Measurements from ENCODE around the gene OR7G2.
A peak's percentile ranks its signal among the peaks of the same experiment; 100 is the strongest.

The OR7G2 gene

DNA sequence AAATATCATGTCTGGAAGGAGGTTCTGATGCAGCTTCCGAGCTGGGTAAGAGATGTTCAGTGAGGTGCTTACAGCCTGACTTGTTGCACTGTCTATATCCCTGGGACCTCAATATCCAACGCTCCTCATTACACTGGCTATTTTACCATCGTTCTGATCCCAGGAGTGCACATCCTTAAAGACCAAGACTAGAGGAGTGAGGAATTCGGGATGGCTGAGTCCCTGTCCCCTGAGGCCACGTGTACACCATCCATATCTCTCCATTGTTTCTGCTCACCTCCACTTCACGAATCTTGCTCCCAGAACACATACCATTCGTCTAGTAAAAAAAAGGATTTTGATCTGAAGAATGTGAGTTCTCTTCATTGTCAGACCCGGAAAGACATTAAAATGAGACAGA, at the start of gene OR7G2:
TSS of gene OR7G2 (minus strand) at position 101 of the 400 bp plus-strand sequence. CDS start 4,232 bp downstream, outside the sequence.
- no peak for DNase-seq (ENCODE audit: low read depth in 1 of 2, low spot score in 1 of 2)

DNA sequence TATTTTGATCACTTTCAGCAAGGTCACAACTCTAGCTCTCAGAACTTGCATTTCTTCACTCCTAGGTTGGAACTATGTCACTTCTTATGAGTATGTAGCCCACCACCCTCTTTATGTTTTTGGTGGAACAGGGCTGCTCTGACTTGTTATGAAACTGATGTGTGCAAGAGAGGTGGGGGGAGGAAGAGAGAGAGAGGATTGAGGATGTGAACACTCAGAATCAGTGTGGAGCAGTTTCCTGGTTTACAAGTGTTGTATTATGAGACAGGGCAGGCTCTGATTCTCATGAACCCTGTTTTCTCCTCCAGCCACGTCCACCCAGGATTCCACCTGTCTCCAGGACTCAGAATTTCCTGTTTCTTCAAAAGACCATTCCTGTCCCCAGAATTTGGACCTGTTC, 49.0 kb upstream of the OR7G2 start:
- DNase-seq (ENCODE audit: low read depth in 1 of 2, low spot score in 1 of 2) = no peak

DNA sequence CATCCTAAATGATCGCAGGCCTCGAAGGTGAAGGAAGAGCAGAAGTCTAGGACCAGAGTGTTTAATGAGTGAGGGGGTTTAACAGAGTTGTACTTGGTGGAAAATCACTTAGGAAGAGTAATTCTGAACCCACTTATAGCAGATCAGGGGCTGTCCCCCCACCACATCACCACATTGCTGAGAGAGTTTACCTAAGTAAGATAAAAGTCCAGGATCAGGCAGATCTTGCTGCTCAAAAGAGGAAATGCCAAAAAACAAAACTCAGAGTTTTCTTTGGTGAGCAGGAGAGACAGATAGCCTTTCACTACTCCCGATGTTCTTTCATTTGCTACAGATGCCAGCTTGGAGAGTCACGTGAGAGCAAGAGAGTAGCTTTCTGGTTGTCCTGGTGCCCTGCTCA, 48.3 kb upstream of the OR7G2 start:
- no peak for DNase-seq (ENCODE audit: low read depth in 1 of 2, low spot score in 1 of 2)

DNA sequence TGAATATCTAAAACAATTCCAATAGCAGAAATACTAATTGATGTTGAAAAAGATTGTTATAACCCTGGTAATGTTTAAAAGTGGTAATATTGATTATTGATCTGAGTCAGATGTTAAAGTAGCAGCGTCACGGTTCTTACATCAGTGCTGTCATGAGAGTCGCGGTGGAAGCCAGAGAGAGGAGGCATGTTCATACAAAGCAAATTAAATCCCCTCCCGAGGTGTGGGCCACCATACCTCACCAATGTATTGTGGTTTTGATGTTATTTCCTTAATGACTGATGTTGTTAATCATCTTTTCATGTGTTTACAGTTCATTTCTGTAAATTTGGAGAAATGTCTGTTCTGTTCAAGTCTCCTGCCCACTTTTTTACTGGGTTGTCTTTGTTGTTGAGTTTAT, 44.1 kb upstream of the OR7G2 start:
- DNase-seq (ENCODE audit: low read depth in 1 of 2, low spot score in 1 of 2) = no peak

DNA sequence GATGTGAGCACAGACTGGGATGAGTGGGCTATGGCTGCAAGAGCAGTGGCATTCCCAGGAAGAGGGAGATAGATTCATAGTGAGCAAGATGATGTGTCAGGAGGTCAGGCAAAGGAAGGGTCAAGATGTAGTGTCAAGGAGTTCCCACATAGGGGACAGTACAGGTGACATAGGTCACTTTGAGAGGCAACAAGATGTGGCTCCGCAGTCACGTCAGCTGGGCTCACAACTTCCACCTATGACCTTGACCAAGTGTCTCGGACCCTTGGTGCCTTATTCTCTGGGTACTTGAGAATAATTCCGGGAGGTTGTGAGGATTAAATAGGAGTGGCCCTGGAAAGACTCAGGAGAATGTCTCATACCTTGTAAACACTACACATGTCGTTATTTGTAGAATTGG, 43.4 kb upstream of the OR7G2 start:
- no peak for DNase-seq (ENCODE audit: low read depth in 1 of 2, low spot score in 1 of 2)

DNA sequence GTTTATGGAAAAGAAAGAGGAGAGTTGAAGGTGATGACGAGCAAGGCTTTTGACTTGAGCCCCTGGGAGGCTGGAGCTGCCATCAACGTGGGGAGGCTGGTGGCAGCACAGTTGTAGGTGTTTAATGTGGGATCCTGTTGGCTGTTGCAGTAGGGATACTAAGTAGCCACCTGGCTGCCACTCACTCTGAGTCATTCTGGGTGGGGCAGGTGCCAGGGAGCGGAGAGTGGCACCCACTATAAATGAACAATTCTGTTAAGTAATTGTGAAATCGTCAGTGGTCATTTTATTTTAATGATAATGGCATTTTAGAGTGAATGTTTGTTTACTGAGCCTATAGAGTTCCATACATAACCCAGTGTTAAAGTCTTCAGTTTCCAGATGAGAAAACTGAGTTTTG, 42.7 kb upstream of the OR7G2 start:
- no peak for DNase-seq (ENCODE audit: low read depth in 1 of 2, low spot score in 1 of 2)

DNA sequence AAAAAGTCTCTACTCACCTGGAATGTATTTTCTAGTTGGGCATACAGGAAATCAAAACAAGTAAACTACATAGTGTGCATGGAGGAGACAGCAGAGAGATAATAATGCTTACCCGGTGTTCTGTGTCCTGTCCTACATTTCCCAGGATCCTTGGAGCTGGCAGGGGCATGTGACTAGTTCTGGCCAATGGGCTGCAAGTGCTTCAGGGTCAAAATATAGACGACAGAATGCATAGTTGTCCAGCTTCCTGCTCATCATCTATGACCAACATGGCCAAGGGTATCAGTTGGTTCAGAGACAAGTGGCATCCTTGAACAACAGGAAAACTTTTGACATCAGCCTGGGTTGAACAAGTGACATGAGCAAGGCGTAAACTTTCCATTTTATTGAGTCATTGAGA, 41.4 kb upstream of the OR7G2 start:
- DNase-seq (ENCODE audit: low read depth in 1 of 2, low spot score in 1 of 2) = no peak

DNA sequence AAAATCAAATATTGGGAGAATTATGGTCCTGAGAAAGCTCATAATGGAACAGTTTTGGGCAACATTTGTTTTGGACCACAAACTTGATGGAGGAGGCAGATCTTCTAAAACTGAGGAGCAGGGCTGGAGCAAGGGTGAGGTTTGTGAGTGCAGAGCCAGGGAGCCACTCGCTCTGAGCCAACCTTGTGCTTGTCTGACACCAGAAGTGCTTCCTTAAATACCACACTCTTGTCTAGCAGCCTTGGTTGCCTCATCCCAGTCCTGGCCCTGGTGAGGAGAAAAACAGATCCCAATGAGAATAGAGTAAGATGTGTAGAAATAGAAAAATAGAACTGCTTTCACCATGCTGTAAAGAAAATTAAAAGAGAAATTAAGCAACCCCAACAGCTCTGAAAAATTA, 39.6 kb upstream of the OR7G2 start:
- no peak for DNase-seq (ENCODE audit: low read depth in 1 of 2, low spot score in 1 of 2)

DNA sequence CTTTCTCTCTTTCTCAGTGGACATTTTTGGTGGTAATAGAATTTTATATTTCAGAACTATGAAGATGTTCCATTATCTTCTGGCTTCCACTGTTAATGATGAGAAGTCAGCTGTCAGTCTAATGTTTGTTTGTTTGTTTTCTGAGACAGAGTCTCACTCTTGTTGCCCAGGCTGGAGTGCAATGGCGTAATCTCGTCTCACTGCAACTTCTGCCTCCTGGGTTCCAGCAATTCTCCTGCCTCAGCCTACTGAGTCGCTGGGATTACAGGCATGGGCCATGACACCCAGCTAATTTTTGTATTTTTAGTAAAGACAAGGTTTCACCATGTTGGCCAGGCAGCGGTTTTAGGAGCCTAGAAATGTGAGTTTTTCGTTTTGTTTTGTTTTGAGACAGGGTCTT, 37.6 kb upstream of the OR7G2 start:
- DNase-seq (ENCODE audit: low read depth in 1 of 2, low spot score in 1 of 2) = no peak

DNA sequence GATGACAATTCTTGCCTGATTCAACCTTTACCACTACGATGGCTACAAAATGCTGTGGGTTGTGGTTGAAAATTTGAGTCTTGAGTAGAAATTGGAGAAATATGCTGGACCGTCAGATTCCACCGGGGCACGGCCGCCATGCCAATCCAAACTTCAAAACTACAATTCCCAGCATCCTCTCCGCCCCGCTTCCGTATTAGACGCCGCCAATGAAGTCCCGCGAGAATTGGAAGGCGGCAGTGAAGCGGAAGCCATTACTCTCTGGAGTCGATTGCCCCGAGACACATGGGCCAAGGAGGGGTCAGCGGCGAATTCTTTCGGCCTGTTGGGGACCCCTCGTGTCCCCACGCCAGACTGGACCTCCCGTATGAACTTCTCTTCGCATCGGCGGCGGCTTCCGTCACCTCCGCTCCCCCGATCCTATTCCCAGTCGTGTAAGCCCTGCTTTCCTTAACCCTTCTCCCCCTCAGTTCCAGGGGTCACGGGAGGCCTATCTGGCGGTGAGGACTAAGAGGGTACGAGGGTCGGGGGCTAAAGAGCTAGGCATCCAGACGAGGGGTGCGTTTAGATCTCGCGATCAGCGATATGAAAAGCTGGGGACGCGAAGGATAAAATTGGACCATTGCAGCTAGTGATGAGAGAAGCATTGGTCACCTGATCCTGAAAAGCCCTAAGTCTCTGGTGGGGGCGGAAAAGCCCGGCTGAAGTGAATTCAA, 33.0 kb upstream of the OR7G2 start, which contains the start of gene ZNF317:
TSS of gene ZNF317 (plus strand) at position 239 of the 716 bp plus-strand sequence. CDS start 15,620 bp downstream, outside the sequence.
- DNase-seq (ENCODE audit: low read depth in 1 of 2, low spot score in 1 of 2) = peak; percentile 72 to 78

DNA sequence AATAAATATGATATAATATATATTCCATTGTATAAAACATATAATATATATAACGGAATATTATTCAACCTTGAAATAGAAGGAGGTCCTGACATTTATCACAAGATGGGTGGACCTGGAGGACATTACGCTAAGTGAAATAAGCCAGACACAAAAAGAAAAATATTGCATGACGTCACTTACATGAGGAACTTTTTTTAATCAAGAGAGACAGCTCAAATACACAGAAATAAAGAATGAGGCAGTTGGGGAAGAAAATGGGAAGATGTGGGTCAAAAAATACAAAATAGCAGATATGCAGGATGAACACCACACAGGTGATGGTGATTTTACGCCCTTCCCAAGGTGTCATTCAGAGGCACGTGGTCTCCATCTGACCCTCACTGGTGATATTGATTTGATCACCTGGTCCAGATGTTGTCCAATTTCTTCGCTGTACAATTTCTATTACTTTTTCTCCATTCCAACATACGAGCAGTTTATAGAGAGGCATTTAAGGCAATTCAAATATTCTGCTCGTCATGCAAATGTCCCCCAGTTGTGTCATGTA, 32.4 kb upstream of the OR7G2 start:
- DNase-seq (ENCODE audit: low read depth in 1 of 2, low spot score in 1 of 2) = no peak

DNA sequence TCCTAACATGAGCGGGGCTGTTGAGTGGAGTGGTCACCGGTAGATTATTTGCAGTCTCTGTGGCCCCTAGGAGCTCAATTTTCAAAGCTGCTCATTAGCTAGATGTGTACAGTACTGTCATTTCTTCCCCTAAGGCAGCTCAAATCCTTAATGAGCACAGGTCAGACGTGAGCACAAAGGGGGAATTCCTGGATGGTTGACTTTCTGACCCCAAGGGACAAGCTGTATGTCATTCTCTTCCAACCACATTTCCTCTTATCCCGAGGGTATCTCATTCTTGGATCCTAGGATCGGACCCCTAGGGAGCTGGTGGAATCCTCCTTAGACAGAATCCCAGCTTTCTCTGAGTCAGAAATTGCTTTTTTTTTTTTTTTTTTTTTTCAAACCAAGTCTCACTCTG, 25.1 kb upstream of the OR7G2 start:
- DNase-seq (ENCODE audit: low read depth in 1 of 2, low spot score in 1 of 2) = no peak

DNA sequence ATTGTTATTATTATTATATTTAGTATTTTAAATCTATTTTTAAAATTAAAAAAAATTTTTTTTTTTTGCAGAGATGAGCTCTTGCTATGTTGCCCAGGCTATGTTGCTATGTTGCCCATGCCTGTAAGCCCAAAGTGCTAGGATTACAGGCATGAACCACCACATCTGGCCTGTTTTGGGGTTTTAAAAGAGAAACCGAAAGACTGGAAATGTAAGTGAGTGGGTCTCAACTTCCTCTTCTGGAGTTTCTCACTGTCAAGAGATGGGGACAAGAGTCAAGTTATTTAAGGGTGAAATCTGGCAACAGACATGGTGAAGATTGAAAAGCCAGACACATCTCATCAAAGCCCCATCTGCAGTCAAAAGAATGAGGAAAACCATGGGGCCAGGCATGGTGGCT, 23.7 kb upstream of the OR7G2 start:
- DNase-seq (ENCODE audit: low read depth in 1 of 2, low spot score in 1 of 2) = no peak

DNA sequence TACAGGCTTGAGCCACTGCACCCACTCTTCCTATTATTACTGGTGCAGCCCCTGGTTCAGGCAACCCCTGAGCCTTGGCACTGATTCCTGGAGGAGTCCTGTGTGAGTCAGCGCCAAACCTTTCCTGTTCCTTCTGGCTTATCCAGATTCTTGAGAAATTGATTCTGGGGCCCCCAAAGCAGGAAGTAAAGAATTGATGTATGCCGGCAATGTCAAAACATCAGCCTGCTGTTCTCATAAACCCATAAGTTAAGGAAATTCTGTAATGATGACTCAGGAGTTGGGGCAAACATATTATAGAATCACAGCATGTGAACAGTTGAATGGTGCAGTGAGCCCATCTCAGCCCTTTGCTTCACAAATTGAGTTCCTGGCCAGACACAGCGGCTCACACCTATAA, 20.9 kb upstream of the OR7G2 start:
- no peak for DNase-seq (ENCODE audit: low read depth in 1 of 2, low spot score in 1 of 2)

DNA sequence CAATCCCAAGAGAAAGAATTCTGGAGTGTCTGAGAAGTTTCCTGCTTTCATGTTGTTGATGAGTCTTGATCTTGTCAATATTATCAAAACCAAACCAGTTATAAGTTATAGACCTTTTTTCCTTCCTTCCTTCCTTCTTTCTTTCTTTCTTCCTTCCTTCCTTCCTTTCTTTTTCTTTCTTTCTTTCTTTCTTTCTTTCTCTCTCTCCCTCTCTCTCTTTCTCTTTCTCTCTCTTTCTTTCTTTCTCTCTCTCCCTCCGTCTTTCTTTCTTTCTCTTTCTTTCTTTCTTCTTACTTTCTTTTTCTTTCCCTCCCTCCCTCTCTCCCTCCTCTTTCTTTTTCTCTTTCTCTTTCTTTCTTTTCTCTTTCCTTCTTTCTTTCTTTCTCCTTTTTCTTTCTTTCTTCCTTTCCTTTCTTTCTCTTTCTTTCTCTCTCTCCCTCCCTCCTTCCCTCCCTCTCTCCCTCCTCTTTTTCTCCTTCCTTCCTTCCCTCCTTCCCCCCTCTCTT, 19.7 kb upstream of the OR7G2 start, which contains the start of gene OR7G3:
TSS of gene OR7G3 (minus strand) at position 51 of the 506 bp plus-strand sequence. CDS start at position 51, 0 bp downstream.
- DNase-seq (ENCODE audit: low read depth in 1 of 2, low spot score in 1 of 2) = no peak

DNA sequence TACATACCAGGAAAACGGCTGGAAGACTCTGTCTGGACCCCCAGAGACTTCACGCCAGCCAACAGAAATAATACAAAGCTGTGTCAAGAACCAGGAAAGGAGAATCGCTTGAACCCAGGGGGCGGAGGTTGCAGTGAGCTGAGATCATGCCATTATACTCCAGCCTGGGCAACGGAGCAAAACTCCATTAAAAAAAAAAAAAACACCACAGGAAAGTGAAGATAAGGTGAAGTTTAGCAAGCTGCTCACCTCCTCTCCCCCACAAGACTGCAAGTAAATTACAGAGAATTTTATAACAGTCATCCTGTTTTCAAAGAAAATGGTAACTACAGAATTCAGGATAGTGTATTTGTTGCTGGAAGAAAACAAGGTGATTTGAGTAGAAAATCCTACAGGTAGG, 9.3 kb upstream of the OR7G2 start:
- DNase-seq (ENCODE audit: low read depth in 1 of 2, low spot score in 1 of 2) = no peak

DNA sequence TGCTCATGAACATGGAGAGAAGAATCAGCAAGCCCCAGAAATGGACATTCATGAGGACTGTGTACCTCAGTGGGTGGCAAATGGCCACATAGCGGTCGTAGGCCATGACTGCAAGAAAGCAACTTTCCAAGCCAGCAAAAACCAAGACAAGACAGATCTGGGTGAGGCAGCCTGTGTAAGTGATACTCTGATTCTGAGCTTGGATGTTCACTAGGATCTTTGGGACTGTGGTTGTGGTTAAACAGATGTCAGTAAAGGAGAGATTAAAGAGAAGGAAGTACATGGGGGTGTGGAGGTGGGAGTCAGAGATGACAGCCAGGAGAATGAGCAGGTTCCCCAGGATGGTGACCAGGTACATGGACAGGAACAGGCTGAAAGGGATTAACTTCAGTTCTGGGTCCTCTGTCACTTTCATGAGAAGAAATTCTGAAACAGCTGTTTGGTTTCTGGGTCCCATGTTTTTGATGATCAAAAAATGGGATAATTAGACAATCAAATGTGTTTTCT, 8.1 kb upstream of the OR7G2 start, which contains the start of gene OR7G1:
TSS of gene OR7G1 (minus strand) at position 457 of the 507 bp plus-strand sequence. CDS start at position 457, 0 bp downstream.
- DNase-seq (ENCODE audit: low read depth in 1 of 2, low spot score in 1 of 2) = no peak

DNA sequence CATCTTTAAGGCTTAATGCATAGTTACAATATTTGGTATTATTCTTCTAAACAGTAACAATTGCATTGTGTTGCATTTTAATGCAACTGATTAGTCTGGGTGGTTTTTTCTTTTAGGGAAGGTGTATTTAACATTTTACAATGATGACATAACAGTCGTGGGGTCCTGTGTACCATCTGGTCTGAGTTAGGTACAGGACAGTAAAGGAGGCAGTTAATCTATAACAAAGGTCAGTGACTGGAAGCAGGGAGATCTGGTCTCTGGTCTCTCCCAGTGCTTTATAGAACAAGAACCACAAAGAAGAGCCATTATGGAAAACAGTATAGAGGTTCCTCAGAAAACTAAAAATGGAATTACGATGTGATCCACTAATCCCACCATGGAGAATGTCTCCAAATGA, 2.7 kb upstream of the OR7G2 start:
- DNase-seq (ENCODE audit: low read depth in 1 of 2, low spot score in 1 of 2) = no peak

DNA sequence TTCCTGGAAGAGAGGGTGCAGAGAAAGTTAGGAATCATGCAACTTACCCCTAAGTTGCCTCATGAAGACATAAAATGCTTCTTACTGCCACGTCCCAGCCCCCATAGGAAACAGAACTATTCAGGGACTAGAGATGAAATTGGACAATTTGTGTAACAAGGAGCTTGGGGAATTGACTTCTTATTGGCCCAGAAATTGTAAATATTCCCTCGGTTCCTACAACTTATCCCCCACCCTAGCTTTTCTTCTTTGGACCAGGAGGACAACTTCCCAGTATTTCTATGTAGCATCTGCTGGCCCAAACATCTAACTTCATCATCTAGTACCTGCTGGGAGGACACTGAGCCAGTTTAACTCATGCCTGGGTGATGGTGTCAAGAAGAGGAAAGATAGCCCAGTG, 20.5 kb downstream of the OR7G2 start, which contains the start of gene OR1M1:
TSS of gene OR1M1 (plus strand) at position 301 of the 400 bp plus-strand sequence. CDS start 6,184 bp downstream, outside the sequence.
- no peak for DNase-seq (ENCODE audit: low read depth in 1 of 2, low spot score in 1 of 2)

DNA sequence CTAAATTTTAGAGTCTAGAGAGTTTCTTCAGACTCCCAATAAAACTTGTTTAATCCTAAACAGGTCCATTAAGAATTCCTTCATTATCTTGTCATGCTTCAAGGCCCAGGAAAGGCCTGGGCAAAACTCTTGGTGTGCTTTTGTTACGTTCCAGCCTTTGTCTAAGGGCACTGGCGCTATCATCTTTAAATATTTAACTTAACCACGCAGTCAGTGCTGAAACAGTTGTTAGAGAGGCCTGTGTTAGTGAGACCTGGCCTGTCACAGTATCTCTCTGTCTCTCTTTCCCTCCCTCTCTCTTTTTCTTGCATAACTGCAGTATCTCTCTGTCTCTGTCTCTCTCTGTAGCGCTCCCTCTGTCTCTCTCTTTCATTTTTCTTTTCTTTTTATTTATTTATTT, 28.6 kb downstream of the OR7G2 start:
- no peak for DNase-seq (ENCODE audit: low read depth in 1 of 2, low spot score in 1 of 2)

DNA sequence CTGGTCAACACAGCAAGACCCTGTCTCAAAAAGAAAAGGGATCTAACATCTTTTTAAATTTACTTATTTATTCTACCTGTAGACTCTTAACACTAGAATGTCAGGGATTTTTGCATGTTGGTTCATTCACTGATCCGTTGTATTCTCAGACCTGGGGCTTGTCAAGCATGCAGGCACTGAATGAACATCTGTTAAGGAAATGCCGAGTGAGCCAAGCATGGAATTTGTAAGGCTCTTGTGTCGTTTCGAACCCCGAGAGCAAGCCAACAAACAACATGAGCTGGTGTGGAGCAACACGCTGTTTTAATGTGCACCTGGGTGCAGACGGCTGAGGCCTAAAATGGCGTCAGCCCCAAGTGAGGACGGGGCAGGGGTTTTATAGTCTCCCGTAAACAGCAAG, 30.4 kb downstream of the OR7G2 start:
- DNase-seq (ENCODE audit: low read depth in 1 of 2, low spot score in 1 of 2) = no peak
